HG02870 (cell line): ENCODE data around the gene CXCR5.
A peak's percentile ranks its signal among the peaks of the same experiment; 100 is the strongest.

ENCODE experiments used
- ATAC-seq: cut with Tn5 transposase; IDR thresholded peaks from one replicate; pipeline ENCODE4 v1.9.1; 2021; ENCODE audit warnings: mild to moderate bottlenecking, moderate library complexity; ENCODE audit not compliant: unreplicated experiment

The CXCR5 gene

GRCh38 chr11:118897721-118898310 is 14.1 kb downstream of the CXCR5 start:
- ATAC-seq = no peak

GRCh38 chr11:118898400-118899295 is 15.0 kb downstream of the CXCR5 start:
- no peak for ATAC-seq

GRCh38 chr11:118899296-118899688 is 15.6 kb downstream of the CXCR5 start:
- ATAC-seq = no peak

GRCh38 chr11:118899706-118900360 is 16.1 kb downstream of the CXCR5 start:
- no peak for ATAC-seq

GRCh38 chr11:118900535-118901384 is 17.1 kb downstream of the CXCR5 start:
- ATAC-seq = no peak

- ATAC-seq = no peak
These were observed 18.0 kb downstream of the CXCR5 start for GRCh38 chr11:118901494-118902335.

GRCh38 chr11:118902336-118903203 is 18.9 kb downstream of the CXCR5 start:
- ATAC-seq = no peak

GRCh38 chr11:118903204-118904015 is 19.7 kb downstream of the CXCR5 start:
- ATAC-seq = no peak

- ATAC-seq = peak; percentile 68
These were observed 23.7 kb downstream of the CXCR5 start for GRCh38 chr11:118907051-118908042.

- no peak for ATAC-seq
These were observed 24.6 kb downstream of the CXCR5 start for GRCh38 chr11:118908264-118908663.

GRCh38 chr11:118908901-118909618 is 25.4 kb downstream of the CXCR5 start:
- no peak for ATAC-seq

- ATAC-seq = no peak
These were observed 26.1 kb downstream of the CXCR5 start for GRCh38 chr11:118909619-118910308.

- ATAC-seq = no peak
These were observed 26.8 kb downstream of the CXCR5 start for GRCh38 chr11:118910309-118911112.

- no peak for ATAC-seq
These were observed 27.6 kb downstream of the CXCR5 start for GRCh38 chr11:118911113-118911879.
